Ascending aorta (tissue), 2 donors: ENCODE measurements around the gene ITGA7. TPM values are rescaled to one million over a fixed set of nuclear protein-coding genes. Genes with fewer than 3 reads are reported as not detected.

ENCODE experiments used
- DNase-seq, 2 donors: peaks; one replicate each; pipeline ENCODE4 v3.0.0-alpha.2; 2019; ENCODE audit warnings: low spot score in 2 of 2
- H3K27ac ChIP-seq, 2 donors: fragments of 200-600 bp; sonication (generic); one replicate each; pipeline ENCODE4 v1.5.1; 2016 to 2017; ENCODE audit warnings: mild to moderate bottlenecking in 1 of 2
- H3K27me3 ChIP-seq: fragments of 200-600 bp; sonication (generic); one replicate; pipeline ENCODE4 v1.5.1; 2017
- H3K36me3 ChIP-seq, 2 donors: fragments of 200-600 bp; sonication (generic); one replicate each; pipeline ENCODE4 v1.5.1; 2016
- H3K4me1 ChIP-seq, 2 donors: fragments of 200-600 bp; sonication (generic); one replicate each; pipeline ENCODE4 v1.5.1; 2016 to 2017; ENCODE audit warnings: mild to moderate bottlenecking in 1 of 2
- H3K4me3 ChIP-seq, 2 donors: fragments of 200-600 bp; sonication (generic); one replicate each; pipeline ENCODE4 v1.5.1; 2016 to 2017; ENCODE audit warnings: mild to moderate bottlenecking in 1 of 2
- H3K9me3 ChIP-seq, 2 donors: fragments of 200-600 bp; sonication (generic); one replicate each; pipeline ENCODE4 v1.5.1; 2016
- intact Hi-C: fragments of 100-400 bp; cut with DNase I; formaldehyde crosslinking; loops from one replicate; pipeline ENCODE4 v1.15.1; 2023
- total RNA-seq: library from RNA; depleted of rRNA; stranded (reverse); fragments of >200 nt; gene quantifications from one replicate; pipeline ENCODE4 v1.1.0, GENCODE V29; 2016
- TF ChIP-seq, protein P1 (sequence below), 3 experiments: fragments of 200-600 bp in 2 of 3; fragments of 450-650 bp in 1 of 3; sonication (generic) in 2 of 3; IDR thresholded peaks; one replicate each; pipeline ENCODE4 v1.5.1; 2016 to 2019; ENCODE audit warnings: antibody characterized with exemption in 3 of 3, mild to moderate bottlenecking in 1 of 3, moderate library complexity in 1 of 3

Gene ITGA7
- total RNA-seq, 1 donor from 2014 or later, result 246 TPM

GRCh38 chr12:55733021-55733555 lies 25.4 kb upstream of the ITGA7 start:
- H3K9me3 ChIP-seq, result no peaks in the 10 kb centered on the region
- peaks cover 6 to 18% of the 10 kb centered on the region in 2 donors for H3K4me1 ChIP-seq
- no peak overlapping the region for H3K4me3 ChIP-seq
- H3K36me3 ChIP-seq, result no peaks in the 10 kb centered on the region
- H3K27me3 ChIP-seq, result no peaks in the 10 kb centered on the region
- no peak overlapping the region for H3K27ac ChIP-seq
- DNase-seq, result peak in 1 of 2 donors; percentile 53
- TF ChIP-seq, protein P1, sequence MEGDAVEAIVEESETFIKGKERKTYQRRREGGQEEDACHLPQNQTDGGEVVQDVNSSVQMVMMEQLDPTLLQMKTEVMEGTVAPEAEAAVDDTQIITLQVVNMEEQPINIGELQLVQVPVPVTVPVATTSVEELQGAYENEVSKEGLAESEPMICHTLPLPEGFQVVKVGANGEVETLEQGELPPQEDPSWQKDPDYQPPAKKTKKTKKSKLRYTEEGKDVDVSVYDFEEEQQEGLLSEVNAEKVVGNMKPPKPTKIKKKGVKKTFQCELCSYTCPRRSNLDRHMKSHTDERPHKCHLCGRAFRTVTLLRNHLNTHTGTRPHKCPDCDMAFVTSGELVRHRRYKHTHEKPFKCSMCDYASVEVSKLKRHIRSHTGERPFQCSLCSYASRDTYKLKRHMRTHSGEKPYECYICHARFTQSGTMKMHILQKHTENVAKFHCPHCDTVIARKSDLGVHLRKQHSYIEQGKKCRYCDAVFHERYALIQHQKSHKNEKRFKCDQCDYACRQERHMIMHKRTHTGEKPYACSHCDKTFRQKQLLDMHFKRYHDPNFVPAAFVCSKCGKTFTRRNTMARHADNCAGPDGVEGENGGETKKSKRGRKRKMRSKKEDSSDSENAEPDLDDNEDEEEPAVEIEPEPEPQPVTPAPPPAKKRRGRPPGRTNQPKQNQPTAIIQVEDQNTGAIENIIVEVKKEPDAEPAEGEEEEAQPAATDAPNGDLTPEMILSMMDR (IDR thresholded peaks at IDR 0.05), result no peak
- intact Hi-C loops, result no loop called here

- H3K9me3 ChIP-seq, result no peaks in the 10 kb centered on the region
- TF ChIP-seq, protein P1 (IDR thresholded peaks at IDR 0.05), result no peak
- DNase-seq, result peak in 1 of 2 donors; percentile 56
- H3K36me3 ChIP-seq, result no peaks in the 10 kb centered on the region
- H3K4me3 ChIP-seq, result no peak overlapping the region
- H3K4me1 ChIP-seq, result peaks cover 7 to 11% of the 10 kb centered on the region in 2 donors
- intact Hi-C loops, result no loop called here
- H3K27me3 ChIP-seq, result no peaks in the 10 kb centered on the region
- peak overlapping the region in 1 of 2 donors; percentile 10 for H3K27ac ChIP-seq
These were observed 24.6 kb upstream of the ITGA7 start for GRCh38 chr12:55732288-55732687.

- intact Hi-C loops, result loop anchor here (2.0 to 10.0 kb wide), 2 partner anchors 49 to 1305 kb away; a partner anchor contains a TSS
- Histone ChIP-seq H3K4me3 (peak overlapping the region; percentile 80 to 98), H3K27me3 (no peaks in the 10 kb centered on the region), H3K4me1 (peaks cover 13 to 31% of the 10 kb centered on the region in 2 donors), H3K36me3 (peaks cover 7 to 22% of the 10 kb centered on the region in 2 donors), H3K9me3 (no peaks in the 10 kb centered on the region), H3K27ac (peak overlapping the region; percentile 99)
- no peak for DNase-seq
- TF ChIP-seq, protein P1 (IDR thresholded peaks at IDR 0.05), result no peak
These were observed 22.4 kb upstream of the ITGA7 start for GRCh38 chr12:55729819-55730818.

GRCh38 chr12:55728939-55729818 lies 21.5 kb upstream of the ITGA7 start, which contains the start of gene CD63:
CD63 (minus strand) TSS chr12:55729009; CDS start chr12:55728341, 668 bp downstream.
- Histone ChIP-seq H3K27ac (peak within 1 kb of the TSS; percentile 99), H3K4me3 (peak within 1 kb of the TSS; percentile 80 to 98), H3K36me3 (peaks cover 13 to 31% of the 10 kb centered on the region in 2 donors), H3K9me3 (no peaks in the 10 kb centered on the region), H3K4me1 (peaks cover 13 to 36% of the 10 kb centered on the region in 2 donors), H3K27me3 (no peaks in the 10 kb centered on the region)
- intact Hi-C loops, result loop anchor here (2.0 to 10.0 kb wide), 2 partner anchors 48 to 1304 kb away; a partner anchor contains a TSS
- DNase-seq, result peak; percentile 79 to 97
- TF ChIP-seq, protein P1 (IDR thresholded peaks at IDR 0.05), result no peak
